GM12878 (cell line): ENCODE results near the gene ITPKB.

ENCODE experiments used
- CTCF ChIP-seq, 3 experiments: IDR thresholded peaks in 2 of 3; conservative IDR thresholded peaks in 1 of 3; 2 replicates each; pipeline ENCODE4 v1.5.1; 2011; ENCODE audit warnings: low read depth in 3 of 3, low read length in 3 of 3, mild to moderate bottlenecking in 3 of 3, control low read depth in 2 of 3, moderate library complexity in 2 of 3, inconsistent platforms in 1 of 3, mixed read lengths in 1 of 3; ENCODE audit not compliant: control insufficient read depth in 2 of 3, insufficient read depth in 1 of 3; ENCODE audit errors: extremely low read depth in 1 of 3
- CUX1 ChIP-seq: IDR thresholded peaks from 2 replicates; pipeline ENCODE4 v1.6.1; 2012; ENCODE audit warnings: improper control_type of control experiment, low read depth, low read length; ENCODE audit not compliant: insufficient replicate concordance
- GABPA ChIP-seq: IDR thresholded peaks from 2 replicates; pipeline ENCODE4 v1.6.1; 2014; ENCODE audit warnings: antibody characterized with exemption, low read depth, mild to moderate bottlenecking, inconsistent platforms
- MXI1 ChIP-seq: fragments of 150-350 bp; IDR thresholded peaks from 2 replicates; pipeline ENCODE4 v1.6.1; 2011; ENCODE audit warnings: low read depth, mild to moderate bottlenecking, inconsistent platforms, low read length, improper control_type of control experiment
- POLR2A ChIP-seq: IDR thresholded peaks from 2 replicates; pipeline ENCODE4 v1.6.1; 2011; ENCODE audit warnings: low read depth, mild to moderate bottlenecking, low read length
- SKIL ChIP-seq: fragments of 450-650 bp; IDR thresholded peaks from 2 replicates; pipeline ENCODE4 v1.6.1; 2017; ENCODE audit warnings: mild to moderate bottlenecking, low read depth, inconsistent platforms; ENCODE audit not compliant: poor library complexity, severe bottlenecking
- TF ChIP-seq, protein P1 (sequence below): IDR thresholded peaks from 2 replicates; pipeline ENCODE4 v1.6.1; 2012; ENCODE audit warnings: low read length, inconsistent platforms
- TF ChIP-seq, protein P2 (sequence below): IDR thresholded peaks from 2 replicates; pipeline ENCODE4 v1.6.1; 2012; ENCODE audit warnings: mild to moderate bottlenecking, low read depth, low read length

GRCh38 chr1:226754793-226755533 lies 15.9 kb upstream of the ITPKB start:
- no peak for TF ChIP-seq POLR2A
- TF ChIP-seq, protein P1, sequence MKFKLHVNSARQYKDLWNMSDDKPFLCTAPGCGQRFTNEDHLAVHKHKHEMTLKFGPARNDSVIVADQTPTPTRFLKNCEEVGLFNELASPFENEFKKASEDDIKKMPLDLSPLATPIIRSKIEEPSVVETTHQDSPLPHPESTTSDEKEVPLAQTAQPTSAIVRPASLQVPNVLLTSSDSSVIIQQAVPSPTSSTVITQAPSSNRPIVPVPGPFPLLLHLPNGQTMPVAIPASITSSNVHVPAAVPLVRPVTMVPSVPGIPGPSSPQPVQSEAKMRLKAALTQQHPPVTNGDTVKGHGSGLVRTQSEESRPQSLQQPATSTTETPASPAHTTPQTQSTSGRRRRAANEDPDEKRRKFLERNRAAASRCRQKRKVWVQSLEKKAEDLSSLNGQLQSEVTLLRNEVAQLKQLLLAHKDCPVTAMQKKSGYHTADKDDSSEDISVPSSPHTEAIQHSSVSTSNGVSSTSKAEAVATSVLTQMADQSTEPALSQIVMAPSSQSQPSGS: no peak
- no peak for TF ChIP-seq SKIL
- no peak for TF ChIP-seq CTCF (IDR thresholded peaks at IDR 0.05 in 2 of 3, conservative IDR thresholded peaks at IDR 0.05 in 1 of 3; ENCODE audit: control insufficient read depth in 2 of 3, extremely low read depth in 1 of 3, insufficient read depth in 1 of 3, low read depth in 3 of 3, low read length in 3 of 3)
- no peak for TF ChIP-seq CUX1
- TF ChIP-seq MXI1: no peak
- TF ChIP-seq GABPA: no peak
- TF ChIP-seq, protein P2, sequence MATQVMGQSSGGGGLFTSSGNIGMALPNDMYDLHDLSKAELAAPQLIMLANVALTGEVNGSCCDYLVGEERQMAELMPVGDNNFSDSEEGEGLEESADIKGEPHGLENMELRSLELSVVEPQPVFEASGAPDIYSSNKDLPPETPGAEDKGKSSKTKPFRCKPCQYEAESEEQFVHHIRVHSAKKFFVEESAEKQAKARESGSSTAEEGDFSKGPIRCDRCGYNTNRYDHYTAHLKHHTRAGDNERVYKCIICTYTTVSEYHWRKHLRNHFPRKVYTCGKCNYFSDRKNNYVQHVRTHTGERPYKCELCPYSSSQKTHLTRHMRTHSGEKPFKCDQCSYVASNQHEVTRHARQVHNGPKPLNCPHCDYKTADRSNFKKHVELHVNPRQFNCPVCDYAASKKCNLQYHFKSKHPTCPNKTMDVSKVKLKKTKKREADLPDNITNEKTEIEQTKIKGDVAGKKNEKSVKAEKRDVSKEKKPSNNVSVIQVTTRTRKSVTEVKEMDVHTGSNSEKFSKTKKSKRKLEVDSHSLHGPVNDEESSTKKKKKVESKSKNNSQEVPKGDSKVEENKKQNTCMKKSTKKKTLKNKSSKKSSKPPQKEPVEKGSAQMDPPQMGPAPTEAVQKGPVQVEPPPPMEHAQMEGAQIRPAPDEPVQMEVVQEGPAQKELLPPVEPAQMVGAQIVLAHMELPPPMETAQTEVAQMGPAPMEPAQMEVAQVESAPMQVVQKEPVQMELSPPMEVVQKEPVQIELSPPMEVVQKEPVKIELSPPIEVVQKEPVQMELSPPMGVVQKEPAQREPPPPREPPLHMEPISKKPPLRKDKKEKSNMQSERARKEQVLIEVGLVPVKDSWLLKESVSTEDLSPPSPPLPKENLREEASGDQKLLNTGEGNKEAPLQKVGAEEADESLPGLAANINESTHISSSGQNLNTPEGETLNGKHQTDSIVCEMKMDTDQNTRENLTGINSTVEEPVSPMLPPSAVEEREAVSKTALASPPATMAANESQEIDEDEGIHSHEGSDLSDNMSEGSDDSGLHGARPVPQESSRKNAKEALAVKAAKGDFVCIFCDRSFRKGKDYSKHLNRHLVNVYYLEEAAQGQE: no peak
